CD4-positive, CD25-positive, alpha-beta regulatory T cell (primary cell): ENCODE measurements around the gene RUNX2. TPM values are rescaled to one million over a fixed set of nuclear protein-coding genes. Genes with fewer than 3 reads are reported as not detected.

Source experiments
- ATAC-seq, 2 donors: fragments of 150-1000 bp; cut with Tn5 transposase; one replicate each; pipeline ENCODE4 v1.10.0; 2021; ENCODE audit warnings: low read depth in 2 of 2, moderate number of reproducible peaks in 2 of 2, moderate library complexity in 1 of 2
- DNase-seq, 3 donors: peaks; one replicate each; pipeline versions ENCODE4 v3.0.0 to v3.0.0-alpha.2; 2012 to 2022; ENCODE audit warnings: mixed read lengths in 1 of 3
- H3K27ac ChIP-seq: one replicate; pipeline ENCODE4 v1.7.0; 2013; ENCODE audit warnings: mild to moderate bottlenecking, low read length; ENCODE audit not compliant: insufficient read depth, poor library complexity, severe bottlenecking
- H3K27me3 ChIP-seq: one replicate; pipeline ENCODE4 v1.7.0; 2013; ENCODE audit warnings: low read length; ENCODE audit not compliant: control insufficient read depth, insufficient read depth
- H3K36me3 ChIP-seq: one replicate; pipeline ENCODE4 v1.7.0; 2013; ENCODE audit warnings: mild to moderate bottlenecking, low read length, moderate library complexity; ENCODE audit not compliant: control insufficient read depth, insufficient read depth
- H3K4me1 ChIP-seq: 2 replicates; pipeline ENCODE4 v1.7.0; 2013; ENCODE audit warnings: mild to moderate bottlenecking, low read length; ENCODE audit not compliant: insufficient read depth, control insufficient read depth, poor library complexity, severe bottlenecking
- H3K4me3 ChIP-seq: one replicate; pipeline ENCODE4 v1.7.0; 2013; ENCODE audit warnings: low read depth, mild to moderate bottlenecking, low read length, moderate library complexity
- H3K9me3 ChIP-seq, 2 experiments: 1 replicate in 1 of 2; 2 replicates in 1 of 2; pipeline ENCODE4 v1.7.0; 2013; ENCODE audit warnings: low read length in 2 of 2, mild to moderate bottlenecking in 1 of 2, moderate library complexity in 1 of 2; ENCODE audit not compliant: control insufficient read depth in 2 of 2
- H3K27ac Mint-ChIP-seq, 3 donors: one replicate each; pipeline ENCODE4 v1.8.0; 2020 to 2022; ENCODE audit warnings: mild to moderate bottlenecking in 3 of 3, mixed read lengths in 3 of 3, moderate library complexity in 2 of 3
- H3K27me3 Mint-ChIP-seq: one replicate; pipeline ENCODE4 v1.8.0; 2022; ENCODE audit warnings: mild to moderate bottlenecking, mixed read lengths
- H3K36me3 Mint-ChIP-seq: one replicate; pipeline ENCODE4 v1.8.0; 2020; ENCODE audit warnings: mixed read lengths
- H3K4me1 Mint-ChIP-seq, 4 donors: one replicate each; pipeline ENCODE4 v1.8.0; 2020 to 2022; ENCODE audit warnings: mixed read lengths in 4 of 4, mild to moderate bottlenecking in 1 of 4
- H3K4me3 Mint-ChIP-seq, 4 donors: one replicate each; pipeline ENCODE4 v1.8.0; 2020 to 2022; ENCODE audit warnings: mild to moderate bottlenecking in 4 of 4, mixed read lengths in 4 of 4, moderate library complexity in 3 of 4
- H3K9me3 Mint-ChIP-seq, 7 donors: one replicate each; pipeline ENCODE4 v1.8.0; 2020 to 2022; ENCODE audit warnings: mixed read lengths in 7 of 7, mild to moderate bottlenecking in 3 of 7, moderate library complexity in 2 of 7
- polyA plus RNA-seq, 4 donors: library from polyadenylated mRNA; unstranded; fragments of 300-500 nt; fragmentation: Illumina TruSeq; gene quantifications; one replicate each; pipeline ENCODE4 v1.2.3, GENCODE V29; 2021
- total RNA-seq: library from RNA; stranded (reverse); gene quantifications from one replicate; pipeline ENCODE4 v1.2.3, GENCODE V29; 2022

The RUNX2 gene
- total and polyA plus RNA-seq, 5 donors from 2014 or later, result 5.3 to 30.0 (median 5.5) TPM

GRCh38 chr6:45610832-45611231 is 282.7 kb downstream of the RUNX2 start:
- Mint-ChIP-seq H3K9me3 (peaks cover 0 to 2% (median 0%) of the 10 kb centered on the region in 7 donors), H3K27me3 (peaks cover 12% of the 10 kb centered on the region), H3K4me1 (peaks cover 0 to 9% (median 6%) of the 10 kb centered on the region in 4 donors), H3K4me3 (no peak overlapping the region), H3K27ac (peak overlapping the region in 1 of 3 donors; percentile 32), H3K36me3 (peaks cover 5% of the 10 kb centered on the region)
- no peaks in the 10 kb centered on the region for H3K36me3 ChIP-seq
- DNase-seq, result no peak
- H3K4me1 ChIP-seq, result no peaks in the 10 kb centered on the region
- H3K9me3 ChIP-seq, result no peaks in the 10 kb centered on the region
- no peak for ATAC-seq
- H3K27me3 ChIP-seq, result no peaks in the 10 kb centered on the region
- H3K27ac ChIP-seq, result no peak overlapping the region
- no peak overlapping the region for H3K4me3 ChIP-seq

GRCh38 chr6:45611491-45611890 is 283.4 kb downstream of the RUNX2 start:
- Mint-ChIP-seq H3K36me3 (peaks cover 5% of the 10 kb centered on the region), H3K4me3 (no peak overlapping the region), H3K27me3 (peaks cover 8% of the 10 kb centered on the region), H3K27ac (peak overlapping the region in 1 of 3 donors; percentile 37), H3K4me1 (peaks cover 0 to 9% (median 6%) of the 10 kb centered on the region in 4 donors), H3K9me3 (peaks cover 0 to 2% (median 0%) of the 10 kb centered on the region in 7 donors)
- Histone ChIP-seq H3K4me3 (no peak overlapping the region), H3K4me1 (no peaks in the 10 kb centered on the region), H3K27me3 (no peaks in the 10 kb centered on the region), H3K36me3 (no peaks in the 10 kb centered on the region), H3K27ac (no peak overlapping the region), H3K9me3 (no peaks in the 10 kb centered on the region)
- DNase-seq, result no peak
- no peak for ATAC-seq

- no peaks in the 10 kb centered on the region for H3K9me3 Mint-ChIP-seq
- H3K4me3 Mint-ChIP-seq, result no peak overlapping the region
- no peak for ATAC-seq
- Histone ChIP-seq H3K27ac (no peak overlapping the region), H3K27me3 (no peaks in the 10 kb centered on the region), H3K4me3 (no peak overlapping the region), H3K9me3 (no peaks in the 10 kb centered on the region), H3K4me1 (no peaks in the 10 kb centered on the region), H3K36me3 (no peaks in the 10 kb centered on the region)
- H3K36me3 Mint-ChIP-seq, result peaks cover 5% of the 10 kb centered on the region
- H3K27ac Mint-ChIP-seq, result no peak overlapping the region
- no peak for DNase-seq
- H3K27me3 Mint-ChIP-seq, result peaks cover 8% of the 10 kb centered on the region
- peaks cover 0 to 6% (median 1%) of the 10 kb centered on the region in 4 donors for H3K4me1 Mint-ChIP-seq
Measured at GRCh38 chr6:45613656-45614055, 285.5 kb downstream of the RUNX2 start.

- H3K4me1 Mint-ChIP-seq, result peaks cover under 1 to 10% (median 7%) of the 10 kb centered on the region in 4 donors
- no peak overlapping the region for H3K4me3 ChIP-seq
- peaks cover 5% of the 10 kb centered on the region for H3K36me3 Mint-ChIP-seq
- no peaks in the 10 kb centered on the region for H3K27me3 ChIP-seq
- no peak overlapping the region for H3K27ac ChIP-seq
- no peaks in the 10 kb centered on the region for H3K9me3 ChIP-seq
- no peaks in the 10 kb centered on the region for H3K9me3 Mint-ChIP-seq
- DNase-seq (no peak), ATAC-seq (no peak)
- H3K4me3 Mint-ChIP-seq, result no peak overlapping the region
- H3K27ac Mint-ChIP-seq, result no peak overlapping the region
- peaks cover 3% of the 10 kb centered on the region for H3K4me1 ChIP-seq
- H3K36me3 ChIP-seq, result no peaks in the 10 kb centered on the region
- peaks cover 8% of the 10 kb centered on the region for H3K27me3 Mint-ChIP-seq
Measured at GRCh38 chr6:45614488-45615285, 286.6 kb downstream of the RUNX2 start.

GRCh38 chr6:45616209-45616608 is 288.1 kb downstream of the RUNX2 start:
- peak overlapping the region in 1 of 3 donors; percentile 5 for H3K27ac Mint-ChIP-seq
- Histone ChIP-seq H3K4me1 (peaks cover 15% of the 10 kb centered on the region), H3K9me3 (no peaks in the 10 kb centered on the region), H3K4me3 (no peak overlapping the region), H3K36me3 (no peaks in the 10 kb centered on the region), H3K27ac (no peak overlapping the region), H3K27me3 (no peaks in the 10 kb centered on the region)
- H3K4me1 Mint-ChIP-seq, result peaks cover 11 to 25% (median 16%) of the 10 kb centered on the region in 4 donors
- no peak for ATAC-seq
- peaks cover 8% of the 10 kb centered on the region for H3K27me3 Mint-ChIP-seq
- H3K9me3 Mint-ChIP-seq, result peaks cover 0 to 6% (median 0%) of the 10 kb centered on the region in 7 donors
- H3K36me3 Mint-ChIP-seq, result peaks cover 5% of the 10 kb centered on the region
- H3K4me3 Mint-ChIP-seq, result no peak overlapping the region
- DNase-seq, result no peak

GRCh38 chr6:45617441-45617840 is 289.3 kb downstream of the RUNX2 start:
- Mint-ChIP-seq H3K27ac (peak overlapping the region in 2 of 3 donors; percentile 5 to 34), H3K9me3 (peaks cover 0 to 6% (median 0%) of the 10 kb centered on the region in 7 donors), H3K27me3 (peaks cover 8% of the 10 kb centered on the region), H3K4me3 (no peak overlapping the region), H3K36me3 (peaks cover 5% of the 10 kb centered on the region), H3K4me1 (peaks cover 11 to 33% (median 17%) of the 10 kb centered on the region in 4 donors)
- DNase-seq, result no peak
- H3K27ac ChIP-seq, result no peak overlapping the region
- no peaks in the 10 kb centered on the region for H3K9me3 ChIP-seq
- no peaks in the 10 kb centered on the region for H3K36me3 ChIP-seq
- no peak overlapping the region for H3K4me3 ChIP-seq
- no peak for ATAC-seq
- peaks cover 15% of the 10 kb centered on the region for H3K4me1 ChIP-seq
- H3K27me3 ChIP-seq, result no peaks in the 10 kb centered on the region

- Mint-ChIP-seq H3K4me1 (peaks cover 11 to 36% (median 18%) of the 10 kb centered on the region in 4 donors), H3K9me3 (peaks cover 0 to 6% (median 0%) of the 10 kb centered on the region in 7 donors), H3K27ac (no peak overlapping the region), H3K36me3 (peaks cover 5% of the 10 kb centered on the region), H3K27me3 (peaks cover 2% of the 10 kb centered on the region), H3K4me3 (no peak overlapping the region)
- no peak for DNase-seq
- Histone ChIP-seq H3K9me3 (no peaks in the 10 kb centered on the region), H3K27ac (no peak overlapping the region), H3K4me3 (no peak overlapping the region), H3K36me3 (no peaks in the 10 kb centered on the region), H3K4me1 (peaks cover 15% of the 10 kb centered on the region), H3K27me3 (no peaks in the 10 kb centered on the region)
- no peak for ATAC-seq
Measured at GRCh38 chr6:45618259-45618658, 290.1 kb downstream of the RUNX2 start.
